GM21360 (cell line): ENCODE data around the gene KCNA10.

Source experiments
- ATAC-seq: cut with Tn5 transposase; IDR thresholded peaks from one replicate; pipeline ENCODE4 v1.9.1; 2021; ENCODE audit warnings: mild to moderate bottlenecking, moderate library complexity; ENCODE audit not compliant: unreplicated experiment

The KCNA10 gene

DNA sequence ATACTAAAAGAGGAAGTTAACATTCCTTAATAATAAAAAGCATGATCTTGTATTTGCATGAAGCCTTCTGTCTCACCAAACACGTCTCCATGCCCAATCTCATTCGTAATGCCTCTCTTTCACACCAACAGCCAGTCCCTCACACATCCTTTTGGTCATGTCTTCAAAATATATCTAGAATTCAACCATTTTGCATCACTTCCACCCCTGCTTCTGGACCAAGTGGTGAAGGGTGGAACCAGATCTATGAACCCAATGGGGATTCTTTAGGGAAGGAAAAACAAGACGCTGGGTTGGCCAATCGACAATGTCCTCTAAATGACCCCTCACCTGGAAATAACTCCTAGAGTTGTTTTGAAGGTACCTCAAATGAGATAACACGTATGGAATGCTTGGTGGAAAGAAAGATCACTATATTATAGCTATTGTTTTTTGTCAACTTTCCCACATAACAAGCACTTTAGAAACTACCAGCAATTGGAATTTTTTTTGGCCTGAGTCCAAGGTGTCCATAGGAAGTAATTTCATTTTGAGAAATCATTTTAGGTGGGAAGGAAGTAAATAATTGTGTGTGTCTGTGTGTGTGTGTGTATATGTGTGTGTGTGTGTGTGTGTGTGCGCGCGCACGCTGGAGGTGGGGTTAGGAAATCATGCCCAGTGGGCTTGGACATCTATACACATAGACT lies at the start of gene KCNA10:
Gene KCNA10 (minus strand): TSS at position 51 of the 686 bp plus-strand sequence. CDS start 388 bp downstream, outside the sequence.
- ATAC-seq: no peak

DNA sequence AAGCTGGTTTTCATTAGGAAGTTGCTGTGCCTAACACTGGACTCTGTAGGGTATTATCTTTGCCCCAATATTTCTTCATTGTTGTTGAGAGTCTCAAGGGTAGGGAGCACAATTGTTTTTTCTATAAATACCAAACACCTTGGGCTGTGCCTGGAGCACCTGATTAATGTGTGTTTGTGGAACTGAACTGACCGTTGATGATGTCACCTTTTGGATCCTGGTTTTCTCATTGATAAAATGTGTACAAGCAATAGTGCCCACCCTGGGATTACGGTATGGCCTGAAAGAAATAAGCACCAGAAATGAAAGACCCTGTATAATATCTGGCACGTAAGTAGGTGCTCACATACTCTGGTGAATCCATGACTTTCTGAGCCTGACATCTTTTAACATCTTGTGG lies 47.9 kb upstream of the KCNA10 start:
- ATAC-seq: no peak

GRCh38 chr1:110565565-110565964 lies 46.6 kb upstream of the KCNA10 start:
- ATAC-seq: no peak

GRCh38 chr1:110563089-110563488 lies 44.1 kb upstream of the KCNA10 start:
- no peak for ATAC-seq

GRCh38 chr1:110561596-110561995 lies 42.6 kb upstream of the KCNA10 start:
- ATAC-seq: no peak

- ATAC-seq: no peak
These were observed 40.2 kb upstream of the KCNA10 start for GRCh38 chr1:110559157-110559556.

GRCh38 chr1:110557481-110557880 lies 38.5 kb upstream of the KCNA10 start:
- no peak for ATAC-seq

- no peak for ATAC-seq
These were observed 37.5 kb upstream of the KCNA10 start for GRCh38 chr1:110556471-110556807.

DNA sequence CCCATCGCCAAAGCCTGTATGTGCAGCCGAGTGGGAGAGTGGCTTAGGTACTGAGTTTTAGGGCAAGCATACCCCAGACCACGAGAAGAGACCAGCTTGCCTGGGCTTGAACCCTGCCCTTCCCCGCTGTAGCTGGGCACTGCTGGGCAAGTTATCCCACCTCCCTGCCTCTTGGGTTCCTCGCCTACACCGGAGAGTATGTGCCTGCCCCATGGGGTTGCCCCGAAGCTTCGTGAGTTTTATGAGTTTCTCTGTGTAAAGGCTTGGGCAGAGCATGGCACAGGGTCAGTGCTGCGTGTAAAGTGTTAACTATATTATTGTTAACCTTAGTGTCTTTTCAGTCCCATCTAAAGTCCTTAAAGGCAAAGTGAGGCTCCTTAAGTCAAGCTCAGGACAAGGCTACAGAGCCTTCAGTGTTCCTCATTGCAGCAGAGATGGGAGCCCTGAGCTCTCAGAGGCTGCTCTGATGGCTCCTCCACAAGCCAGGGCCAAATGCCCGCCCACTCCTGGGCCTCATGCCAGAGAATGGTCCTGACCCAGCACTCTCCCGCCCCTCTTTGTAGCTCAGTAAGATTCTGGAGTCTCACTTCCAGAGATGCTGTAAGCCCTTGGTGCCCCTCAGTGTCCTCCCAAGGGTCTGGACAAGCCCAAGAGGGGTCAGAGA lies 37.0 kb upstream of the KCNA10 start:
- no peak for ATAC-seq

DNA sequence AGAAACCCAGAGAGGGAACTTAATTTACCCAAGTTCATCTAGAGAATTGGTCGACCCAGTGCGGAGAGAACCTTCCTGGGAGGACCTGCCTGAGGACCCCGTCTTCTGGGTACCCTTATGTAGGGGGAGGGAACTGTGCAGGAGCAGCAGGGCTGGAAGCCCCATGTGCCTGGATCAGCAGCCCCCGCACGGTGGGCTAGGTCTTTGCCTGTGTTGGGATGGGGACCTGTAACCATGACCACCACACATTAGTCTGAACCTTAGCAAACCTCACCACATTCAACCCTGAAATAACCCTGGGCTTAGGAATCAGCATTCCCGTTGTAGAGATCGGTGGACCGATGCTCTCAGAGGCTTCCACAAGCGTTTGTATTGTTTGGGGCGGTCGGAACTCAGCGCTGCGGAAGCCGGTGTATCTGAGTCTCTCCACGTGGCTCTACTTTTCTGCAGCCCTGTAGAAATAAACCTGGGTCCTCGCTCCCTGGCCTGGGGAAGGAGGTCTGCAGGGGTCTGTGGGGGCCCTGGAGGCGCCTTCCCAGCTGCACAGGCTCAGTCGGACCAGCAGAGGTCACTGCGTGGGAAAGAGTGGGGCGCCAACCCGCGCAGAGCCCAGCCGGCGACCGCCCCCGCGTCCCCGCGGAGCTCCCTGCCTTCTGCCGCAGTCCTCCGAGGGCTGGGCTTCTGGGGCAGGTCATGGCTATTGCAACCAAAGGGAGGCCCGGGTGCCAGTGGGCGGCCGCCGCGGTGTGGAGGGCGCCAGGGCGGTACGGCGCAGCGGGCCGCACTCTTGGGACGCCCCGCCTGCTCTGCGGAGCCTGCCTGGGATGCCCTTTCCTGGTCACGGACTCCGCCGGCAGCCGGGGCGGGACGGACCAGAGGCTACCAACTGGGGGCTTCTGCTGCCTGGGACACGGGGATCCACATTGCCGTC lies 36.2 kb upstream of the KCNA10 start:
- ATAC-seq: no peak

- ATAC-seq: no peak
These were observed 32.4 kb upstream of the KCNA10 start for GRCh38 chr1:110551278-110551809.

GRCh38 chr1:110549831-110550230 lies 30.9 kb upstream of the KCNA10 start:
- no peak for ATAC-seq

GRCh38 chr1:110548381-110548780 lies 29.4 kb upstream of the KCNA10 start:
- no peak for ATAC-seq

GRCh38 chr1:110547017-110547416 lies 28.0 kb upstream of the KCNA10 start:
- no peak for ATAC-seq

DNA sequence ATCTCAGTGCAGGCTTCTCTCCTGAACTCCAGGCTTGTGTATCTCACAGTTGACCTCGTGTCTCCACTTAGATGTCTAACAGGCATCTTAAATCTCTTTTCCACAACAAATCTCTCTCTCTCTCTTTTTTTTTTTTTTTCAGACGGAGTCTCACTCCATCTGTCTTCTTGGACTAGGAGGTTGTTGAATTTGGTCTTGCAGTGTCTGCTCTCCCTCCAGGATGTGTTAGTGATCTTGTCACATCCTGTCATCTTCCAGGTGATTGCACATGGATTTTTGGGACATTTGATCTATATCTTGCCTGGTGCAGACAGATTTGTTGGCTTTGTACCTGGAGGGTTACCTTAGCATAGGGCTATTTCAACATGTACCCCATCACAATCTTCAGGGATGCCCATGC lies 26.5 kb upstream of the KCNA10 start:
- no peak for ATAC-seq

DNA sequence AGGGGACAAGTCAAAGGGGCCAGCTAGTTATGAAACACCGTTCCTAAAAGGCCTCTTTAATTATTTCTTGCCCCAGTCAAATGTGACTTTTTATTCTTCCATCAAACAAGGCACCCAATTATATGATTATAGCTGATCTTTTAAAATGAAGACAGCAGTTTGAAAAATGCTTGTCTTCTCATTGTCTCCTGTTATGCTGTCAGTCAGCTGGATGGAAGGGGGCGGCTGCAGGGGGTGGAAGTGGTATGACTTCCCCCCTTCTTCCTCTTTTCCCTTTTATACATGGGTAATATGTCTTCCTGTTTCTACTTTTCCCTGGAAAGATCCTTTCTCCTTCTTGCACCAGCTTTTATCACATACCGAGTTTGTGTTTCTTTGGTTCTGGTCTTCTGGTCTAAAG lies 25.8 kb upstream of the KCNA10 start:
- ATAC-seq: no peak

- ATAC-seq: no peak
These were observed 23.8 kb upstream of the KCNA10 start for GRCh38 chr1:110542725-110543124.

DNA sequence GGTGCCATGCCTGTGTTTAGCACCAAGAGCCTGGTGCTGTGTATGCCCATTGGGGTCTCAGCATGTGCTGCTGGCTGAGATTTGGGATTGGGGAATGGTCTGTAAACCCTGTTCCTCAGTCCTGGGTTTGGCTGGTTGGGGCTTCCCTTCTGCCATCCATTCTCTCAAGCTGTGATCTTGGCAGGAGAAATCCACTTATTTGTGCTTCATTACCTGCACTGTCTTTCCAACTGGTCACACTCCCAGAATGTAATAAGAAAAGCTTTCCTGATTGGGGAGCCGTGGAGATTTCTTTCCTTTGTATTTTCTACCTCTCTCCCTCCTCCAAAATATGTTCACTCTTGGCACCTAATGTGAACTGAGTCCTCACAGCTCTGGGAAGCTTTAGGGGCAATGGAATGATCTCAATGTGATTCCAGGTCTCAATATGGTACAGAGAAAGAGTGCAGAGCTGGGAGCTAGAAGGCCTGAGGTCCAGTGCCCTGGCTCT lies 23.0 kb upstream of the KCNA10 start:
- no peak for ATAC-seq

- ATAC-seq: no peak
These were observed 22.1 kb upstream of the KCNA10 start for GRCh38 chr1:110540891-110541685.

DNA sequence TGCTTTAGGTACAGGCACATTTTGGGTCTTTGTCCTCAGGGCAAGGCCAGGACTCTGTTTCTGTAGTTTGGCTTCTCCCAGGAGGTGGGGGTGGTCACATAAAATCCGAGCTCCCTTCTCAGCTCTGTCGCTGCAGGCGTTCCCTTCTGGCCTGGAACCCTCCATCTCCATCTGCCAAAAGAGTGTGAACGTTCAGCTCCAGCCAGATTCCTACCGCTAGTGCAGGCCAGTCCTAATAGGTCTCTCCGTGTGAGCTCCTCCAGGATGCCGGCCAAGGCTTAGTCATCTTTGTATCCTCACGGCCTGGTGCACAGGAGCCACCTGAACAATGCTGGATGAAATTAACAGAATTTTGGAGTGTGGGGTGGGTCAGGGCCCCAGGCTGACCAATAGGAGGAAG lies 19.9 kb upstream of the KCNA10 start:
- ATAC-seq: no peak
